Middle frontal gyrus (tissue), 1 donor: ENCODE results near the gene F3.

ENCODE experiments used
- DNase-seq: peaks from one replicate; pipeline ENCODE4 v3.0.0-alpha.2; 2015; ENCODE audit warnings: low spot score; ENCODE audit errors: extremely low spot score

F3 gene

GRCh38 chr1:94528826-94529225 lies 12.7 kb downstream of the F3 start:
- no peak for DNase-seq

- DNase-seq, result peak; percentile 42
Observed at GRCh38 chr1:94528299-94528698, 13.3 kb downstream of the F3 start.

- no peak for DNase-seq
Observed at GRCh38 chr1:94527447-94528031, 14.0 kb downstream of the F3 start.

- DNase-seq, result no peak
Observed at GRCh38 chr1:94526152-94526980, 15.2 kb downstream of the F3 start.

GRCh38 chr1:94524531-94524930 lies 17.0 kb downstream of the F3 start:
- no peak for DNase-seq

GRCh38 chr1:94522304-94522703 lies 19.3 kb downstream of the F3 start:
- DNase-seq, result peak; percentile 29

GRCh38 chr1:94519351-94519750 lies 22.2 kb downstream of the F3 start:
- no peak for DNase-seq

GRCh38 chr1:94515296-94515947 lies 26.1 kb downstream of the F3 start:
- DNase-seq, result no peak

- DNase-seq, result no peak
Observed at GRCh38 chr1:94514095-94514727, 27.3 kb downstream of the F3 start.

- no peak for DNase-seq
Observed at GRCh38 chr1:94512816-94513215, 28.7 kb downstream of the F3 start.

- no peak for DNase-seq
Observed at GRCh38 chr1:94504601-94505000, 37.0 kb downstream of the F3 start.

GRCh38 chr1:94503153-94503552 lies 38.4 kb downstream of the F3 start:
- DNase-seq, result no peak

GRCh38 chr1:94501935-94502334 lies 39.6 kb downstream of the F3 start:
- DNase-seq, result no peak

- DNase-seq, result no peak
Observed at GRCh38 chr1:94501426-94501825, 40.1 kb downstream of the F3 start.

- DNase-seq, result no peak
Observed at GRCh38 chr1:94496076-94496755, 45.3 kb downstream of the F3 start.

GRCh38 chr1:94490556-94490955 lies 51.0 kb downstream of the F3 start:
- no peak for DNase-seq

- DNase-seq, result no peak
Observed at GRCh38 chr1:94486990-94487389, 54.6 kb downstream of the F3 start.

GRCh38 chr1:94481473-94481933 lies 60.1 kb downstream of the F3 start:
- DNase-seq, result peak; percentile 18

GRCh38 chr1:94479682-94480081 lies 61.9 kb downstream of the F3 start:
- DNase-seq, result no peak
